H1 (cell line): Measurements from ENCODE around the gene PPP1R1A. TPM values are rescaled to one million over a fixed set of nuclear protein-coding genes. Genes with fewer than 3 reads are reported as not detected.
A peak's percentile ranks its signal among the peaks of the same experiment; 100 is the strongest.

Experiments used
- CTCF ChIA-PET: fragments of 300-600 bp; sonication (Branson Sonifier 250); formaldehyde crosslinking; loops from one replicate; lab custom pipeline; 2021; ENCODE audit not compliant: partially characterized antibody; lab: Charles Lee
- POLR2A ChIA-PET: fragments of 300-600 bp; sonication (Branson Sonifier 250); formaldehyde crosslinking; loops from one replicate; lab custom pipeline; 2021; ENCODE audit warnings: inconsistent platforms; ENCODE audit not compliant: partially characterized antibody; lab: Charles Lee
- DNase-seq, 2 experiments: peaks; one replicate each; pipeline versions ENCODE4 v3.0.0 to v3.0.0-alpha.2; 2010 to 2022; ENCODE audit warnings: low spot score in 2 of 2, low read depth in 1 of 2, mixed read lengths in 1 of 2
- FAIRE-seq: peaks from 2 replicates; lab custom pipeline; 2011; peaks lifted over from hg19 to GRCh38; lab: Jason Lieb, UNC
- H2AFZ ChIP-seq: 2 replicates; pipeline ENCODE4 v1.8.1; 2012; ENCODE audit warnings: low read length, inconsistent platforms
- H2AK5ac ChIP-seq: 2 replicates; pipeline ENCODE4 v1.6.1; 2013; ENCODE audit warnings: low read depth, low read length
- H2BK120ac ChIP-seq: replicated peaks from 2 replicates; pipeline ENCODE3; 2013; ENCODE audit warnings: low read depth, low read length, inconsistent platforms
- H2BK12ac ChIP-seq: 2 replicates; pipeline ENCODE4 v1.6.1; 2013; ENCODE audit warnings: low read depth, low read length
- H2BK15ac ChIP-seq: 2 replicates; pipeline ENCODE4 v1.6.1; 2013; ENCODE audit warnings: low read length
- H2BK20ac ChIP-seq: 2 replicates; pipeline ENCODE4 v1.6.1; 2013; ENCODE audit warnings: low read length
- H2BK5ac ChIP-seq: 2 replicates; pipeline ENCODE4 v1.6.1; 2013; ENCODE audit warnings: low read depth, low read length
- H3K14ac ChIP-seq: 2 replicates; pipeline ENCODE4 v1.6.1; 2013; ENCODE audit warnings: inconsistent platforms; ENCODE audit not compliant: insufficient read length
- H3K18ac ChIP-seq: 2 replicates; pipeline ENCODE4 v1.6.1; 2013; ENCODE audit warnings: low read length; ENCODE audit errors: extremely low read depth
- H3K23ac ChIP-seq: 2 replicates; pipeline ENCODE4 v1.6.1; 2013; ENCODE audit warnings: inconsistent platforms; ENCODE audit not compliant: insufficient read length
- H3K23me2 ChIP-seq: 2 replicates; pipeline ENCODE4 v1.6.1; 2013; ENCODE audit warnings: low read depth, low read length
- H3K27ac ChIP-seq: 2 replicates; pipeline ENCODE4 v1.6.1; 2011; ENCODE audit warnings: low read depth, low read length, inconsistent platforms
- H3K27me3 ChIP-seq, 4 experiments: replicated peaks in 1 of 4; 1 replicate in 1 of 4; 2 replicates in 3 of 4; pipeline versions ENCODE4 v1.6.1 to v1.8.1; 2011 to 2013; ENCODE audit warnings: low read length in 3 of 4, mild to moderate bottlenecking in 3 of 4, inconsistent platforms in 2 of 4, mixed read lengths in 2 of 4, moderate library complexity in 1 of 4; ENCODE audit not compliant: control insufficient read depth in 3 of 4, insufficient read depth in 3 of 4; ENCODE audit errors: extremely low read depth in 1 of 4
- H3K36me3 ChIP-seq, 4 experiments: 2 replicates each; pipeline versions ENCODE4 v1.6.1 to v1.8.1; 2011 to 2013; ENCODE audit warnings: mild to moderate bottlenecking in 4 of 4, low read length in 3 of 4, moderate library complexity in 2 of 4, control low read depth in 1 of 4, inconsistent platforms in 1 of 4; ENCODE audit not compliant: insufficient read depth in 4 of 4, control insufficient read depth in 2 of 4
- H3K4ac ChIP-seq: replicated peaks from 2 replicates; pipeline ENCODE3; 2013; ENCODE audit warnings: low read length, low read depth, mixed read lengths, inconsistent platforms; ENCODE audit not compliant: insufficient read length
- H3K4me1 ChIP-seq, 4 experiments: replicated peaks in 1 of 4; 1 replicate in 1 of 4; 2 replicates in 3 of 4; pipeline versions ENCODE4 v1.6.1 to v1.8.1; 2011 to 2013; ENCODE audit warnings: low read length in 3 of 4, inconsistent platforms in 2 of 4, mixed read lengths in 1 of 4; ENCODE audit not compliant: insufficient read depth in 4 of 4, control insufficient read depth in 3 of 4
- H3K4me2 ChIP-seq, 2 experiments: 2 replicates each; pipeline versions ENCODE4 v1.6.1 to v1.8.1; 2011 to 2013; ENCODE audit warnings: low read depth in 2 of 2, low read length in 2 of 2, control low read depth in 1 of 2, inconsistent platforms in 1 of 2, mild to moderate bottlenecking in 1 of 2; ENCODE audit not compliant: insufficient read depth in 1 of 2
- H3K4me3 ChIP-seq, 4 experiments: fragments of 200-600, 300-600 bp in 1 of 4; sonication (generic), shearing (Covaris generic), sonication (Bioruptor Twin) in 1 of 4; 2 replicates each; pipeline versions ENCODE4 v1.5.1 to v1.8.1; 2011 to 2016; ENCODE audit warnings: low read length in 4 of 4, low read depth in 3 of 4, control low read depth in 2 of 4, inconsistent platforms in 2 of 4, mild to moderate bottlenecking in 2 of 4, mixed read lengths in 1 of 4, moderate library complexity in 1 of 4; ENCODE audit not compliant: insufficient read depth in 2 of 4; ENCODE audit errors: extremely low read depth in 1 of 4
- H3K56ac ChIP-seq: replicated peaks from 2 replicates; pipeline ENCODE3; 2013; ENCODE audit warnings: low read depth, mild to moderate bottlenecking, mixed read lengths, low read length, inconsistent platforms; ENCODE audit not compliant: insufficient read length
- H3K79me1 ChIP-seq: 2 replicates; pipeline ENCODE4 v1.6.1; 2013; ENCODE audit warnings: low read depth, low read length, control low read depth
- H3K79me2 ChIP-seq, 2 experiments: 2 replicates each; pipeline versions ENCODE4 v1.6.1 to v1.8.1; 2012 to 2013; ENCODE audit warnings: low read length in 2 of 2, mild to moderate bottlenecking in 2 of 2, inconsistent platforms in 1 of 2; ENCODE audit not compliant: insufficient read depth in 2 of 2, control insufficient read depth in 1 of 2
- H3K9ac ChIP-seq, 4 experiments: replicated peaks in 1 of 4; 1 replicate in 1 of 4; 2 replicates in 3 of 4; pipeline versions ENCODE4 v1.6.1 to v1.8.1; 2011 to 2013; ENCODE audit warnings: low read depth in 3 of 4, low read length in 3 of 4, control low read depth in 2 of 4, mild to moderate bottlenecking in 2 of 4, moderate library complexity in 2 of 4, inconsistent platforms in 1 of 4; ENCODE audit errors: extremely low read depth in 1 of 4
- H3K9me3 ChIP-seq, 2 experiments: 2 replicates each; pipeline versions ENCODE4 v1.6.1 to v1.8.1; 2012 to 2013; ENCODE audit warnings: mild to moderate bottlenecking in 2 of 2, moderate library complexity in 2 of 2, control low read depth in 1 of 2, inconsistent platforms in 1 of 2, low read depth in 1 of 2, low read length in 1 of 2, mixed read lengths in 1 of 2; ENCODE audit not compliant: insufficient read depth in 2 of 2
- H4K20me1 ChIP-seq, 2 experiments: replicated peaks in 1 of 2; 2 replicates each; pipeline versions ENCODE3 to v1.8.1; 2011 to 2013; ENCODE audit warnings: inconsistent platforms in 2 of 2, low read length in 2 of 2, mild to moderate bottlenecking in 1 of 2; ENCODE audit not compliant: insufficient read depth in 2 of 2, control insufficient read depth in 1 of 2
- H4K5ac ChIP-seq: 2 replicates; pipeline ENCODE4 v1.6.1; 2013; ENCODE audit warnings: low read length, low read depth, mixed read lengths, inconsistent platforms; ENCODE audit not compliant: insufficient read length
- H4K8ac ChIP-seq: 2 replicates; pipeline ENCODE4 v1.8.0; 2013; ENCODE audit warnings: mild to moderate bottlenecking, moderate library complexity, low read length, inconsistent platforms; ENCODE audit not compliant: insufficient read depth; ENCODE audit errors: extremely low read depth
- H4K91ac ChIP-seq: replicated peaks from 2 replicates; pipeline ENCODE3; 2013; ENCODE audit warnings: low read length, mixed read lengths, inconsistent platforms; ENCODE audit not compliant: insufficient read length
- BACH1 ChIP-seq: IDR thresholded peaks from 2 replicates; pipeline ENCODE4 v1.6.1; 2012; ENCODE audit warnings: low read length, improper control_type of control experiment
- CEBPB ChIP-seq: IDR thresholded peaks from 2 replicates; pipeline ENCODE4 v1.6.1; 2012; ENCODE audit warnings: low read depth, low read length
- CHD1 ChIP-seq: IDR thresholded peaks from 2 replicates; pipeline ENCODE4 v1.6.1; 2012; ENCODE audit warnings: low read depth, low read length, improper control_type of control experiment
- GABPA ChIP-seq: IDR thresholded peaks from 2 replicates; pipeline ENCODE4 v1.6.1; 2011; ENCODE audit warnings: mild to moderate bottlenecking, low read length, moderate library complexity, borderline replicate concordance; ENCODE audit not compliant: insufficient read depth
- KDM1A ChIP-seq: fragments of 200-600, 300-600 bp; sonication (generic); IDR thresholded peaks from 2 replicates; pipeline ENCODE4 v1.7.1; 2016; ENCODE audit warnings: mild to moderate bottlenecking, low read length, borderline replicate concordance
- RXRA ChIP-seq: IDR thresholded peaks from 2 replicates; pipeline ENCODE4 v1.6.1; 2011; ENCODE audit warnings: low read depth, mild to moderate bottlenecking, low read length, moderate library complexity; ENCODE audit not compliant: insufficient read depth
- SUZ12 ChIP-seq: fragments of 200-600 bp; sonication (generic); IDR thresholded peaks from 2 replicates; pipeline ENCODE4 v1.6.1; 2012; ENCODE audit warnings: mild to moderate bottlenecking, inconsistent platforms, low read length, moderate library complexity, mixed read lengths
- TAF7 ChIP-seq: optimal IDR thresholded peaks from 2 replicates; pipeline ENCODE3; 2011; ENCODE audit warnings: low read depth, mild to moderate bottlenecking, inconsistent platforms, low read length, moderate library complexity, borderline replicate concordance
- TBP ChIP-seq: IDR thresholded peaks from 2 replicates; pipeline ENCODE4 v1.6.1; 2011; ENCODE audit warnings: low read depth, low read length, improper control_type of control experiment
- TEAD4 ChIP-seq: IDR thresholded peaks from 2 replicates; pipeline ENCODE4 v1.6.1; 2012; ENCODE audit warnings: low read depth, low read length, inconsistent platforms, mixed read lengths
- WGBS, 2 experiments: shearing (Covaris generic) in 1 of 2; methylation state at CpG; one replicate each; pipeline versions ENCODE4 v1.1.6 to v1.1.7; 2013 to 2015; ENCODE audit warnings: low lambda C conversion rate in 2 of 2, mixed read lengths in 2 of 2, inconsistent platforms in 1 of 2, low coverage in 1 of 2, missing lambda C conversion rate in 1 of 2; ENCODE audit not compliant: insufficient replicate concordance in 2 of 2, insufficient coverage in 1 of 2, insufficient read length in 1 of 2; ENCODE audit errors: extremely low coverage in 1 of 2, missing lambda C conversion rate in 1 of 2; 5-methylcytosine and 5-hydroxymethylcytosine counted together
- polyA plus RNA-seq, 7 experiments: library from polyadenylated mRNA; depleted of rRNA in 3 of 7; stranded (reverse) in 5 of 7; unstranded in 2 of 7; fragments of >200 nt in 5 of 7; fragments of 200-250 nt in 2 of 7; gene quantifications; 1 replicate in 5 of 7; 2 replicates in 1 of 7; 4 replicates in 1 of 7; pipeline versions ENCODE4 v1.2.1 to v1.2.3, GENCODE V29; 2011 to 2013; ENCODE audit warnings: missing spikeins in 2 of 7, mixed read lengths in 2 of 7
- total RNA-seq: library from RNA; stranded (reverse); fragmentation: NEBNext Ultra II Directional; extraction: Animal tissue kit (Norgen Biotek cat#: 25700); gene quantifications from 2 replicates; pipeline ENCODE4 v1.2.1, GENCODE V29; 2021

The PPP1R1A gene
- total and polyA plus RNA-seq, 2 of the 8 experiments (the other 6 are each of a cell fraction or from before 2014, with no cell fraction given), result 5.8 to 13.1 TPM

DNA sequence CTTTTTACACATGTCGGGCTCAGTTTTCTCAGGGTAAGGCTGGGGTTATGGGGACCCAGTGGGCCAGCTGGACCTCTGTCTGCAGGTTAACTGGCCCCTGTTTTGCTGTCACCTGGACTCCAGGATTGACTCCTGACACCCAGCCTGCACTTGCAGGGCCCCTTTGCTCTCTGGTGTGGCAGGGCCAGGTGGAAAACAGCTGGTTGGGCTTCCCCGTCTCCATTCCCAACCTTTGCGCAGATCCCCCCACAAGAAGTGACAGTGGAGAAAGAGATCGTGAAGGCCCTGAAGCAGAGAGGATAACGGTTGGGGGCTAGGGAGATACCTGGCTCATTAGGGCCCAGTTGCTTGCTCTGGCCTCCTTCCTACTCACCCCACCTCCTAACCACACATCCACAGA, 1.5 kb upstream of the PPP1R1A start:
- no peak overlapping the region for H2AK5ac ChIP-seq
- H3K18ac ChIP-seq, result no peak overlapping the region
- H3K79me2 ChIP-seq, result no peaks in the 10 kb centered on the region
- no peak overlapping the region; the same call in 1 of the 2 replicates for H2BK20ac ChIP-seq
- no peak overlapping the region for H3K23ac ChIP-seq
- no peak overlapping the region for H3K27ac ChIP-seq
- H3K27me3 ChIP-seq, result peaks cover 2 to 55% (median 42%) of the 10 kb centered on the region in 4 experiments
- H4K5ac ChIP-seq, result no peak overlapping the region
- H2BK15ac ChIP-seq, result no peak overlapping the region
- CTCF ChIA-PET, result interaction anchor here (1.0 to 8.2 kb wide), 8 partner anchors 10 to 264 kb away, joined by 3 to 99 read pairs (median 5); partner anchors contain the start of gene MUCL1
- no peak for FAIRE-seq
- no peak overlapping the region for H2AFZ ChIP-seq
- peak overlapping the region; percentile 4; the same call in 1 of the 2 replicates for H4K8ac ChIP-seq
- H3K9me3 ChIP-seq, result no peaks in the 10 kb centered on the region
- no peak for DNase-seq
- POLR2A ChIA-PET, result no interaction called here
- H3K14ac ChIP-seq, result no peak overlapping the region
- H3K9ac ChIP-seq, result no peak overlapping the region
- H3K4ac ChIP-seq, result no peak overlapping the region
- no peak overlapping the region for H3K56ac ChIP-seq
- H4K91ac ChIP-seq, result no peak overlapping the region
- H3K4me1 ChIP-seq, result peaks cover 0 to 24% (median 14%) of the 10 kb centered on the region in 4 experiments; a peak in 6 of 7 replicates
- 72% methylated on average over 5 of the region's 5 CpGs; no CpG with 5 or more reads in 1 of the 2 experiments for WGBS, 2 experiments
- H3K4me2 ChIP-seq, result peak overlapping the region in 1 of 2 experiments; percentile 58; a peak in 1 of 4 replicates
- no peak overlapping the region for H3K4me3 ChIP-seq
- no peak overlapping the region for H2BK120ac ChIP-seq
- H3K36me3 ChIP-seq, result no peaks in the 10 kb centered on the region
- no peaks in the 10 kb centered on the region; the same call in 1 of the 2 replicates for H3K79me1 ChIP-seq
- 0 out of 2 replicates have a peak overlapping the region, but pooled peaks have one; percentile 39 for H2BK12ac ChIP-seq
- no peaks in the 10 kb centered on the region for H4K20me1 ChIP-seq
- H2BK5ac ChIP-seq, result no peak overlapping the region
- peaks cover 9% of the 10 kb centered on the region; the same call in 1 of the 2 replicates for H3K23me2 ChIP-seq
- TF ChIP-seq SUZ12, result no peak
- no peak for TF ChIP-seq CEBPB
- TF ChIP-seq GABPA, result no peak
- no peak for TF ChIP-seq CHD1
- no peak for TF ChIP-seq TAF7
- no peak for TF ChIP-seq BACH1
- no peak for TF ChIP-seq TEAD4
- no peak for TF ChIP-seq TBP
- no peak for TF ChIP-seq KDM1A
- no peak for TF ChIP-seq RXRA
